SK-N-SH treated with all-trans-retinoic acid at 6 μM for 48 hours (cell line): ENCODE measurements around the gene TMEM132C.

Source experiments
- ATAC-seq: fragments of 200-7000 bp; cut with Tn5 transposase; 3 replicates; pipeline ENCODE4 v1.9.1; 2020; ENCODE audit warnings: mild to moderate bottlenecking, moderate library complexity
- ARNTL ChIP-seq: fragments of 450-650 bp; formaldehyde crosslinking; IDR thresholded peaks from 2 replicates; pipeline ENCODE4 v1.5.0; 2020; ENCODE audit warnings: low read depth, mild to moderate bottlenecking, moderate library complexity, borderline replicate concordance
- BACH2 ChIP-seq: fragments of 250-450 bp; sonication (Bioruptor Pico); IDR thresholded peaks from 2 replicates; pipeline ENCODE4 v1.9.0; 2021; ENCODE audit warnings: mild to moderate bottlenecking, borderline replicate concordance
- CSDC2 ChIP-seq: fragments of 250-450 bp; sonication (Bioruptor Pico); IDR thresholded peaks from 2 replicates; pipeline ENCODE4 v1.5.0; 2020; ENCODE audit warnings: mild to moderate bottlenecking, moderate library complexity
- CSRNP3 ChIP-seq: fragments of 250-450 bp; sonication (Bioruptor Pico); IDR thresholded peaks from 2 replicates; pipeline ENCODE4 v1.5.1; 2021; ENCODE audit warnings: mild to moderate bottlenecking, moderate library complexity
- ESRRG ChIP-seq: fragments of 250-450 bp; sonication (Bioruptor Pico); IDR thresholded peaks from 2 replicates; pipeline ENCODE4 v1.6.1; 2021; ENCODE audit warnings: mild to moderate bottlenecking
- GLIS3 ChIP-seq: fragments of 250-450 bp; sonication (Bioruptor Pico); IDR thresholded peaks from 2 replicates; pipeline ENCODE4 v1.5.0; 2020; ENCODE audit warnings: mild to moderate bottlenecking, moderate library complexity
- ISL1 ChIP-seq: fragments of 250-450 bp; sonication (Bioruptor Pico); IDR thresholded peaks from 2 replicates; pipeline ENCODE4 v2.1.2; 2022; ENCODE audit warnings: mild to moderate bottlenecking, moderate library complexity
- OSR1 ChIP-seq: fragments of 250-450 bp; sonication (Bioruptor Pico); IDR thresholded peaks from 2 replicates; pipeline ENCODE4 v1.8.0; 2022; ENCODE audit warnings: moderate library complexity, mild to moderate bottlenecking, inconsistent platforms
- PPARA ChIP-seq: fragments of 250-450 bp; sonication (Bioruptor Pico); IDR thresholded peaks from 2 replicates; pipeline ENCODE4 v1.5.0; 2020; ENCODE audit warnings: mild to moderate bottlenecking, borderline replicate concordance
- RARB ChIP-seq: fragments of 250-450 bp; sonication (Bioruptor Pico); IDR thresholded peaks from 2 replicates; pipeline ENCODE4 v1.8.0; 2021; ENCODE audit warnings: mild to moderate bottlenecking, moderate library complexity
- SNAI2 ChIP-seq: fragments of 250-450 bp; sonication (Bioruptor Pico); IDR thresholded peaks from 2 replicates; pipeline ENCODE4 v1.5.0; 2020; ENCODE audit warnings: mild to moderate bottlenecking, moderate library complexity
- TCF4 ChIP-seq: fragments of 250-450 bp; sonication (Bioruptor Pico); IDR thresholded peaks from 2 replicates; pipeline ENCODE4 v1.8.0; 2021; ENCODE audit warnings: mild to moderate bottlenecking, moderate library complexity, borderline replicate concordance
- TOX ChIP-seq: fragments of 250-450 bp; sonication (Bioruptor Pico); IDR thresholded peaks from 2 replicates; pipeline ENCODE4 v1.8.0; 2021; ENCODE audit warnings: mild to moderate bottlenecking, moderate library complexity, borderline replicate concordance
- ZC3H10 ChIP-seq: fragments of 250-450 bp; sonication (Bioruptor Pico); IDR thresholded peaks from 2 replicates; pipeline ENCODE4 v1.5.1; 2021; ENCODE audit warnings: mild to moderate bottlenecking, moderate library complexity
- ZFP3 ChIP-seq: fragments of 250-450 bp; sonication (Bioruptor Pico); IDR thresholded peaks from 2 replicates; pipeline ENCODE4 v1.5.0; 2020; ENCODE audit warnings: mild to moderate bottlenecking, moderate library complexity
- ZFP30 ChIP-seq: fragments of 450-650 bp; formaldehyde crosslinking; IDR thresholded peaks from 2 replicates; pipeline ENCODE4 v1.5.0; 2022; ENCODE audit warnings: mild to moderate bottlenecking, moderate library complexity
- ZNF565 ChIP-seq: fragments of 450-650 bp; formaldehyde crosslinking; conservative IDR thresholded peaks from 2 replicates; pipeline ENCODE4 v1.5.0; 2020; ENCODE audit warnings: low read depth, mild to moderate bottlenecking, moderate library complexity
- ZNF70 ChIP-seq: fragments of 450-650 bp; formaldehyde crosslinking; IDR thresholded peaks from 2 replicates; pipeline ENCODE4 v1.5.0; 2020; ENCODE audit warnings: mild to moderate bottlenecking, moderate library complexity
- ZNF8 ChIP-seq: fragments of 450-650 bp; formaldehyde crosslinking; IDR thresholded peaks from 2 replicates; pipeline ENCODE4 v1.5.0; 2020; ENCODE audit warnings: mild to moderate bottlenecking, moderate library complexity
- TF ChIP-seq, protein P1 (sequence below): fragments of 250-450 bp; sonication (Bioruptor Pico); IDR thresholded peaks from 2 replicates; pipeline ENCODE4 v1.5.0; 2020; ENCODE audit warnings: mild to moderate bottlenecking, moderate library complexity
- TF ChIP-seq, protein P2 (sequence below): fragments of 250-450 bp; sonication (Bioruptor Pico); IDR thresholded peaks from 2 replicates; pipeline ENCODE4 v1.5.1; 2020; ENCODE audit warnings: low read depth, mild to moderate bottlenecking, moderate library complexity
- TF ChIP-seq, protein P3 (sequence below): fragments of 250-450 bp; sonication (Bioruptor Pico); IDR thresholded peaks from 2 replicates; pipeline ENCODE4 v1.8.0; 2020; ENCODE audit warnings: mild to moderate bottlenecking, moderate library complexity, borderline replicate concordance

Gene TMEM132C

DNA sequence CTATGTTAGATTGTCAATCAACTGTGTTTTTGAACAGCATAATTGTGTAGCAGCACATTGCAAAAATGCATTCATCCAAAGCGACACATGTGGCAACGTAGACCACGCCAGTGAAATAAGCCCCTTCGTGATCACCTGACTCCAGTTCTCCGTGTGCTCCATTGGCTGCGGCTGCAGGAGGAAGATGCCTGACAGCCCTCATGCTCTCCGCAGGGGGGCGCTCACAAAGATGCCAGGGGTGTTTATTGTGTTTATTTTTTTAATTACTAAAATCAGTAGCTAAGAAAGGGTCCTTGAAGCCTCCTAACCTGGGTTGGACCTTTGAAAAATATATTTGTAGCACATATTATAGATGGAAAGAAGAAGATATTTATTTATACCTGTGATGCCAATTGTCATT, 440.5 kb downstream of the TMEM132C start:
- no peak for ATAC-seq
- TF ChIP-seq OSR1 (no peak), BACH2 (CRISPR knock-in tag) (no peak), ARNTL (CRISPR knock-in tag) (no peak), CSDC2 (CRISPR knock-in tag) (no peak), SNAI2 (CRISPR knock-in tag) (no peak), ZFP30 (CRISPR knock-in tag) (no peak), ZNF8 (no peak), ISL1 (CRISPR knock-in tag) (no peak), ZNF565 (CRISPR knock-in tag) (no peak), PPARA (no peak)
- TF ChIP-seq, protein P1, sequence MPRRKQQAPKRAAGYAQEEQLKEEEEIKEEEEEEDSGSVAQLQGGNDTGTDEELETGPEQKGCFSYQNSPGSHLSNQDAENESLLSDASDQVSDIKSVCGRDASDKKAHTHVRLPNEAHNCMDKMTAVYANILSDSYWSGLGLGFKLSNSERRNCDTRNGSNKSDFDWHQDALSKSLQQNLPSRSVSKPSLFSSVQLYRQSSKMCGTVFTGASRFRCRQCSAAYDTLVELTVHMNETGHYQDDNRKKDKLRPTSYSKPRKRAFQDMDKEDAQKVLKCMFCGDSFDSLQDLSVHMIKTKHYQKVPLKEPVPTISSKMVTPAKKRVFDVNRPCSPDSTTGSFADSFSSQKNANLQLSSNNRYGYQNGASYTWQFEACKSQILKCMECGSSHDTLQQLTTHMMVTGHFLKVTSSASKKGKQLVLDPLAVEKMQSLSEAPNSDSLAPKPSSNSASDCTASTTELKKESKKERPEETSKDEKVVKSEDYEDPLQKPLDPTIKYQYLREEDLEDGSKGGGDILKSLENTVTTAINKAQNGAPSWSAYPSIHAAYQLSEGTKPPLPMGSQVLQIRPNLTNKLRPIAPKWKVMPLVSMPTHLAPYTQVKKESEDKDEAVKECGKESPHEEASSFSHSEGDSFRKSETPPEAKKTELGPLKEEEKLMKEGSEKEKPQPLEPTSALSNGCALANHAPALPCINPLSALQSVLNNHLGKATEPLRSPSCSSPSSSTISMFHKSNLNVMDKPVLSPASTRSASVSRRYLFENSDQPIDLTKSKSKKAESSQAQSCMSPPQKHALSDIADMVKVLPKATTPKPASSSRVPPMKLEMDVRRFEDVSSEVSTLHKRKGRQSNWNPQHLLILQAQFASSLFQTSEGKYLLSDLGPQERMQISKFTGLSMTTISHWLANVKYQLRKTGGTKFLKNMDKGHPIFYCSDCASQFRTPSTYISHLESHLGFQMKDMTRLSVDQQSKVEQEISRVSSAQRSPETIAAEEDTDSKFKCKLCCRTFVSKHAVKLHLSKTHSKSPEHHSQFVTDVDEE (CRISPR knock-in tag) = no peak
- TF ChIP-seq, protein P2, sequence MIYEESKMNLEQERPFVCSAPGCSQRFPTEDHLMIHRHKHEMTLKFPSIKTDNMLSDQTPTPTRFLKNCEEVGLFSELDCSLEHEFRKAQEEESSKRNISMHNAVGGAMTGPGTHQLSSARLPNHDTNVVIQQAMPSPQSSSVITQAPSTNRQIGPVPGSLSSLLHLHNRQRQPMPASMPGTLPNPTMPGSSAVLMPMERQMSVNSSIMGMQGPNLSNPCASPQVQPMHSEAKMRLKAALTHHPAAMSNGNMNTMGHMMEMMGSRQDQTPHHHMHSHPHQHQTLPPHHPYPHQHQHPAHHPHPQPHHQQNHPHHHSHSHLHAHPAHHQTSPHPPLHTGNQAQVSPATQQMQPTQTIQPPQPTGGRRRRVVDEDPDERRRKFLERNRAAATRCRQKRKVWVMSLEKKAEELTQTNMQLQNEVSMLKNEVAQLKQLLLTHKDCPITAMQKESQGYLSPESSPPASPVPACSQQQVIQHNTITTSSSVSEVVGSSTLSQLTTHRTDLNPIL (CRISPR knock-in tag) = no peak
- TF ChIP-seq, all 23 proteins: peak for 0

GRCh38 chr12:128708789-128709188, 441.8 kb downstream of the TMEM132C start:
- no peak for ATAC-seq

More at GRCh38 chr12:128708789-128709188, 441.8 kb downstream of the TMEM132C start:
- no peak for TF ChIP-seq OSR1
- TF ChIP-seq ESRRG = no peak
- no peak for TF ChIP-seq BACH2 (CRISPR knock-in tag)
- TF ChIP-seq, protein P2 (CRISPR knock-in tag) = no peak
- TF ChIP-seq CSDC2 (CRISPR knock-in tag) = no peak
- no peak for TF ChIP-seq TCF4
- no peak for TF ChIP-seq ISL1 (CRISPR knock-in tag)
- TF ChIP-seq, protein P3, sequence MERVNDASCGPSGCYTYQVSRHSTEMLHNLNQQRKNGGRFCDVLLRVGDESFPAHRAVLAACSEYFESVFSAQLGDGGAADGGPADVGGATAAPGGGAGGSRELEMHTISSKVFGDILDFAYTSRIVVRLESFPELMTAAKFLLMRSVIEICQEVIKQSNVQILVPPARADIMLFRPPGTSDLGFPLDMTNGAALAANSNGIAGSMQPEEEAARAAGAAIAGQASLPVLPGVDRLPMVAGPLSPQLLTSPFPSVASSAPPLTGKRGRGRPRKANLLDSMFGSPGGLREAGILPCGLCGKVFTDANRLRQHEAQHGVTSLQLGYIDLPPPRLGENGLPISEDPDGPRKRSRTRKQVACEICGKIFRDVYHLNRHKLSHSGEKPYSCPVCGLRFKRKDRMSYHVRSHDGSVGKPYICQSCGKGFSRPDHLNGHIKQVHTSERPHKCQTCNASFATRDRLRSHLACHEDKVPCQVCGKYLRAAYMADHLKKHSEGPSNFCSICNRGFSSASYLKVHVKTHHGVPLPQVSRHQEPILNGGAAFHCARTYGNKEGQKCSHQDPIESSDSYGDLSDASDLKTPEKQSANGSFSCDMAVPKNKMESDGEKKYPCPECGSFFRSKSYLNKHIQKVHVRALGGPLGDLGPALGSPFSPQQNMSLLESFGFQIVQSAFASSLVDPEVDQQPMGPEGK (CRISPR knock-in tag) = no peak
- TF ChIP-seq ZNF8 = no peak
- no peak for TF ChIP-seq ZFP30 (CRISPR knock-in tag)
- TF ChIP-seq ZNF565 (CRISPR knock-in tag) = no peak
- no peak for TF ChIP-seq TOX
- TF ChIP-seq RARB = no peak
- no peak for TF ChIP-seq GLIS3 (CRISPR knock-in tag)
- TF ChIP-seq CSRNP3 = no peak
- no peak for TF ChIP-seq ZNF70
- TF ChIP-seq ZFP3 (CRISPR knock-in tag) = no peak
- TF ChIP-seq, protein P1 (CRISPR knock-in tag) = no peak
- no peak for TF ChIP-seq ZC3H10 (CRISPR knock-in tag)
